Small intestine (tissue), 7 donors: ENCODE measurements around the gene PTPN21. TPM values are rescaled to one million over a fixed set of nuclear protein-coding genes. Genes with fewer than 3 reads are reported as not detected.

Experiments used
- DNase-seq, 2 donors: peaks; one replicate each; pipeline versions ENCODE4 v3.0.0 to v3.0.0-alpha.2; 2013
- FAIRE-seq: peaks from 2 replicates; lab custom pipeline; 2012; peaks lifted over from hg19 to GRCh38; lab: Jason Lieb, UNC
- H3K27ac ChIP-seq, 3 donors: one replicate each; pipeline ENCODE4 v1.5.1; 2013; ENCODE audit warnings: low read length in 2 of 3, mild to moderate bottlenecking in 2 of 3, control low read depth in 1 of 3, inconsistent platforms in 1 of 3, low read depth in 1 of 3, moderate library complexity in 1 of 3
- H3K27me3 ChIP-seq, 3 donors: one replicate each; pipeline ENCODE4 v1.6.1; 2013; ENCODE audit warnings: low read length in 3 of 3, inconsistent platforms in 1 of 3; ENCODE audit not compliant: control insufficient read depth in 3 of 3, insufficient read depth in 3 of 3
- H3K36me3 ChIP-seq, 3 donors: one replicate each; pipeline ENCODE4 v1.6.1; 2013; ENCODE audit warnings: low read length in 3 of 3, inconsistent platforms in 1 of 3, low read depth in 1 of 3, mild to moderate bottlenecking in 1 of 3, moderate library complexity in 1 of 3; ENCODE audit not compliant: control insufficient read depth in 3 of 3, insufficient read depth in 2 of 3
- H3K4me1 ChIP-seq, 3 donors: one replicate each; pipeline ENCODE4 v1.6.1; 2013; ENCODE audit warnings: low read length in 2 of 3, inconsistent platforms in 1 of 3, low read depth in 1 of 3, mild to moderate bottlenecking in 1 of 3, moderate library complexity in 1 of 3; ENCODE audit not compliant: control insufficient read depth in 3 of 3, insufficient read depth in 2 of 3
- H3K4me3 ChIP-seq, 3 donors: one replicate each; pipeline ENCODE4 v1.5.1; 2013; ENCODE audit warnings: low read length in 3 of 3, control low read depth in 1 of 3, inconsistent platforms in 1 of 3, low read depth in 1 of 3, mild to moderate bottlenecking in 1 of 3, moderate library complexity in 1 of 3
- H3K9me3 ChIP-seq, 2 donors: one replicate each; pipeline ENCODE4 v1.6.1; 2013; ENCODE audit warnings: low read depth in 1 of 2, low read length in 1 of 2; ENCODE audit not compliant: control insufficient read depth in 2 of 2, insufficient read depth in 1 of 2
- WGBS, 3 donors: extraction: QIAGEN DNeasy Blood & Tissue Kit; methylation state at CpG; one replicate each; pipeline ENCODE4 v1.1.7; 2013; 5-methylcytosine and 5-hydroxymethylcytosine counted together
- polyA plus RNA-seq, 4 donors: library from polyadenylated mRNA; stranded (reverse) in 3 of 4; unstranded in 1 of 4; fragments of 200-250 nt in 3 of 4; fragments of 120-200 nt in 1 of 4; gene quantifications; one replicate each; pipeline versions ENCODE4 v1.2.1 to v1.2.3, GENCODE V29; 2013
- donor health status: healthy with polysubstance abuse.
- donor health status: control.
- donor health status: control.
- donor health status: Bipolar disorder and iron deficiency.
- donor health status: healthy.

The PTPN21 gene
- polyA plus RNA-seq, 4 donors, result 4.7 to 14.3 (median 9.2) TPM

- no peaks in the 10 kb centered on the region for H3K27me3 ChIP-seq
- H3K4me3 ChIP-seq, result peak overlapping the region in 1 of 3 donors; percentile 45
- WGBS, 3 donors, result 11 to 60% (median 24%) methylated on average over 7 of the region's 7 CpGs
- DNase-seq (peak; percentile 88), FAIRE-seq (no peak)
- no peaks in the 10 kb centered on the region for H3K9me3 ChIP-seq
- H3K4me1 ChIP-seq, result peaks cover 0 to 12% (median 5%) of the 10 kb centered on the region in 3 donors
- H3K36me3 ChIP-seq, result peaks cover 0 to 1% (median 0%) of the 10 kb centered on the region in 3 donors
- peak overlapping the region; percentile 45 to 60 (median 46) for H3K27ac ChIP-seq
Measured at GRCh38 chr14:88516861-88517357, 37.9 kb downstream of the PTPN21 start.

GRCh38 chr14:88515499-88516221, 39.1 kb downstream of the PTPN21 start:
- DNase-seq (peak in 1 of 2 donors; percentile 25), FAIRE-seq (no peak)
- WGBS, 3 donors, result 31 to 67% (median 59%) methylated on average over 1 of the region's 1 CpG
- Histone ChIP-seq H3K4me3 (no peak overlapping the region), H3K4me1 (peaks cover 0 to 12% (median 5%) of the 10 kb centered on the region in 3 donors), H3K27me3 (no peaks in the 10 kb centered on the region), H3K27ac (no peak overlapping the region), H3K9me3 (no peaks in the 10 kb centered on the region), H3K36me3 (peaks cover 0 to 1% (median 0%) of the 10 kb centered on the region in 3 donors)

GRCh38 chr14:88507208-88507607, 47.6 kb downstream of the PTPN21 start:
- WGBS, 3 donors, result 92 to 97% (median 93%) methylated on average over 1 of the region's 1 CpG
- H3K27ac ChIP-seq, result no peak overlapping the region
- DNase-seq (no peak), FAIRE-seq (no peak)
- peaks cover 0 to 1% (median 0%) of the 10 kb centered on the region in 3 donors for H3K36me3 ChIP-seq
- H3K4me3 ChIP-seq, result no peak overlapping the region
- H3K4me1 ChIP-seq, result no peaks in the 10 kb centered on the region
- H3K9me3 ChIP-seq, result no peaks in the 10 kb centered on the region
- no peaks in the 10 kb centered on the region for H3K27me3 ChIP-seq

- DNase-seq (no peak), FAIRE-seq (no peak)
- Histone ChIP-seq H3K9me3 (no peaks in the 10 kb centered on the region), H3K4me3 (no peak overlapping the region), H3K27me3 (no peaks in the 10 kb centered on the region), H3K27ac (no peak overlapping the region), H3K4me1 (no peaks in the 10 kb centered on the region), H3K36me3 (peaks cover 0 to 3% (median 0%) of the 10 kb centered on the region in 3 donors)
Measured at GRCh38 chr14:88505621-88506020, 49.2 kb downstream of the PTPN21 start.

- Histone ChIP-seq H3K9me3 (no peaks in the 10 kb centered on the region), H3K36me3 (peaks cover 0 to 3% (median 3%) of the 10 kb centered on the region in 3 donors), H3K4me1 (no peaks in the 10 kb centered on the region), H3K27me3 (no peaks in the 10 kb centered on the region), H3K4me3 (no peak overlapping the region), H3K27ac (no peak overlapping the region)
- 87 to 96% (median 92%) methylated on average over 2 of the region's 2 CpGs for WGBS, 3 donors
- FAIRE-seq (no peak), DNase-seq (no peak)
Measured at GRCh38 chr14:88504602-88505001, 50.2 kb downstream of the PTPN21 start.

- no peak overlapping the region for H3K27ac ChIP-seq
- FAIRE-seq (no peak), DNase-seq (no peak)
- 70 to 75% (median 73%) methylated on average over 2 of the region's 2 CpGs for WGBS, 3 donors
- H3K9me3 ChIP-seq, result no peaks in the 10 kb centered on the region
- no peak overlapping the region for H3K4me3 ChIP-seq
- H3K4me1 ChIP-seq, result no peaks in the 10 kb centered on the region
- peaks cover 3 to 6% (median 4%) of the 10 kb centered on the region in 3 donors for H3K36me3 ChIP-seq
- no peaks in the 10 kb centered on the region for H3K27me3 ChIP-seq
Measured at GRCh38 chr14:88503754-88504406, 50.9 kb downstream of the PTPN21 start.

GRCh38 chr14:88502740-88503139, 52.1 kb downstream of the PTPN21 start:
- Histone ChIP-seq H3K4me3 (no peak overlapping the region), H3K4me1 (no peaks in the 10 kb centered on the region), H3K27ac (no peak overlapping the region), H3K36me3 (peaks cover 3 to 7% (median 5%) of the 10 kb centered on the region in 3 donors), H3K9me3 (no peaks in the 10 kb centered on the region), H3K27me3 (no peaks in the 10 kb centered on the region)
- 71 to 80% (median 73%) methylated on average over 4 of the region's 4 CpGs for WGBS, 3 donors
- FAIRE-seq (no peak), DNase-seq (no peak)

- peaks cover 4 to 8% (median 7%) of the 10 kb centered on the region in 3 donors for H3K36me3 ChIP-seq
- FAIRE-seq (no peak), DNase-seq (no peak)
- H3K9me3 ChIP-seq, result no peaks in the 10 kb centered on the region
- no peak overlapping the region for H3K27ac ChIP-seq
- H3K27me3 ChIP-seq, result no peaks in the 10 kb centered on the region
- H3K4me3 ChIP-seq, result no peak overlapping the region
- H3K4me1 ChIP-seq, result no peaks in the 10 kb centered on the region
- 87 to 93% (median 91%) methylated on average over 2 of the region's 2 CpGs for WGBS, 3 donors
Measured at GRCh38 chr14:88500611-88501010, 54.2 kb downstream of the PTPN21 start.
